Activated CD8-positive, alpha-beta memory T cell treated with anti-CD3 and anti-CD28 coated beads, Interleukin-2, amount 50 U/mL, for 48 hours (primary cell): ENCODE results near the gene VIP.
"Not testable (repeated sequence)": the region's sequence is repeated elsewhere in the genome, so short reads cannot be mapped to it uniquely, and the experiment has no call there.

Experiments used
- DNase-seq: peaks from one replicate; pipeline ENCODE4 v3.0.0-alpha.2; 2020

VIP gene

GRCh38 chr6:152750694-152751093, at the start of gene VIP:
Gene VIP (plus strand): TSS chr6:152750797. CDS start chr6:152752178, 1,381 bp downstream.
- no peak for DNase-seq

GRCh38 chr6:152701081-152701862, 49.3 kb upstream of the VIP start:
- no peak for DNase-seq

- DNase-seq, result no peak
These were observed 48.7 kb upstream of the VIP start for GRCh38 chr6:152701863-152702401.

GRCh38 chr6:152703750-152704149, 46.8 kb upstream of the VIP start:
- not testable (repeated sequence) for DNase-seq

- no peak for DNase-seq
These were observed 45.3 kb upstream of the VIP start for GRCh38 chr6:152705327-152705726.

- no peak for DNase-seq
These were observed 34.3 kb upstream of the VIP start for GRCh38 chr6:152716322-152716721.

GRCh38 chr6:152720974-152721373, 29.6 kb upstream of the VIP start:
- no peak for DNase-seq

GRCh38 chr6:152721956-152722355, 28.6 kb upstream of the VIP start:
- DNase-seq, result no peak

- DNase-seq, result no peak
These were observed 27.2 kb upstream of the VIP start for GRCh38 chr6:152723398-152723797.

- no peak for DNase-seq
These were observed 24.3 kb upstream of the VIP start for GRCh38 chr6:152726313-152726712.

GRCh38 chr6:152727507-152727906, 23.1 kb upstream of the VIP start:
- no peak for DNase-seq

GRCh38 chr6:152734630-152735029, 16.0 kb upstream of the VIP start:
- no peak for DNase-seq

- DNase-seq, result no peak
These were observed 13.8 kb upstream of the VIP start for GRCh38 chr6:152736687-152737273.

GRCh38 chr6:152745509-152746171, 5.0 kb upstream of the VIP start:
- no peak for DNase-seq

GRCh38 chr6:152746172-152746553, 4.4 kb upstream of the VIP start:
- no peak for DNase-seq

GRCh38 chr6:152748843-152749242, 1.8 kb upstream of the VIP start:
- DNase-seq, result no peak

- no peak for DNase-seq
These were observed 1.3 kb upstream of the VIP start for GRCh38 chr6:152749336-152749735.

- no peak for DNase-seq
These were observed 14.7 kb downstream of the VIP start for GRCh38 chr6:152765331-152765730.

- DNase-seq, result no peak
These were observed 18.6 kb downstream of the VIP start for GRCh38 chr6:152769159-152769558.

GRCh38 chr6:152769993-152770392, 19.4 kb downstream of the VIP start:
- no peak for DNase-seq

GRCh38 chr6:152771061-152771687, 20.6 kb downstream of the VIP start:
- no peak for DNase-seq

GRCh38 chr6:152775428-152775827, 24.8 kb downstream of the VIP start:
- no peak for DNase-seq

- DNase-seq, result no peak
These were observed 26.2 kb downstream of the VIP start for GRCh38 chr6:152776833-152777232.
